Esophagus (tissue), 2 donors: ENCODE results near the gene BMERB1. TPM values are rescaled to one million over a fixed set of nuclear protein-coding genes. Genes with fewer than 3 reads are reported as not detected.
"Not testable (repeated sequence)": the region's sequence is repeated elsewhere in the genome, so short reads cannot be mapped to it uniquely, and the experiment has no call there.

ENCODE experiments used
- H3K27ac ChIP-seq, 2 donors: one replicate each; pipeline ENCODE4 v1.5.1; 2013; ENCODE audit warnings: low read depth in 2 of 2, mild to moderate bottlenecking in 2 of 2, inconsistent platforms in 1 of 2, low read length in 1 of 2, moderate library complexity in 1 of 2
- H3K27me3 ChIP-seq, 2 donors: one replicate each; pipeline ENCODE4 v1.6.1; 2013; ENCODE audit warnings: low read length in 2 of 2, control low read depth in 1 of 2, mild to moderate bottlenecking in 1 of 2; ENCODE audit not compliant: insufficient read depth in 2 of 2, control insufficient read depth in 1 of 2
- H3K36me3 ChIP-seq, 2 donors: one replicate each; pipeline ENCODE4 v1.6.1; 2013; ENCODE audit warnings: low read length in 1 of 2; ENCODE audit not compliant: control insufficient read depth in 2 of 2, insufficient read depth in 2 of 2
- H3K4me1 ChIP-seq, 2 donors: one replicate each; pipeline ENCODE4 v1.6.1; 2013; ENCODE audit warnings: low read length in 1 of 2; ENCODE audit not compliant: control insufficient read depth in 2 of 2, insufficient read depth in 2 of 2
- H3K4me3 ChIP-seq, 2 donors: one replicate each; pipeline ENCODE4 v1.5.1; 2013; ENCODE audit warnings: low read length in 2 of 2, mild to moderate bottlenecking in 2 of 2, low read depth in 1 of 2, moderate library complexity in 1 of 2
- H3K9me3 ChIP-seq, 2 donors: one replicate each; pipeline ENCODE4 v1.6.1; 2013; ENCODE audit warnings: mild to moderate bottlenecking in 2 of 2, low read depth in 1 of 2, low read length in 1 of 2, moderate library complexity in 1 of 2; ENCODE audit not compliant: control insufficient read depth in 2 of 2, insufficient read depth in 1 of 2
- WGBS, 2 donors: extraction: QIAGEN DNeasy Blood & Tissue Kit; methylation state at CpG; one replicate each; pipeline ENCODE4 v1.1.7; 2013; 5-methylcytosine and 5-hydroxymethylcytosine counted together
- polyA plus RNA-seq, 2 donors: library from polyadenylated mRNA; stranded (reverse); fragments of 200-250 nt; gene quantifications; one replicate each; pipeline ENCODE4 v1.2.3, GENCODE V29; 2013
- donor health status: healthy with polysubstance abuse.
- donor health status: Bipolar disorder and iron deficiency.

BMERB1 gene
- polyA plus RNA-seq, 2 donors = 2.4 to 9.5 TPM

- not testable (repeated sequence) for H3K36me3 ChIP-seq, H3K4me1 ChIP-seq, H3K9me3 ChIP-seq, H3K27ac ChIP-seq, H3K27me3 ChIP-seq, H3K4me3 ChIP-seq
- whole genome bisulfite sequencing, 2 donors = 75 to 81% methylated on average over 4 of the region's 4 CpGs
Measured at GRCh38 chr16:15476971-15477370, 42.6 kb downstream of the BMERB1 start.

GRCh38 chr16:15477802-15478201, 43.4 kb downstream of the BMERB1 start:
- Histone ChIP-seq H3K4me3 (no peak overlapping the region), H3K27me3 (no peaks in the 10 kb centered on the region), H3K9me3 (peaks cover 0 to 4% of the 10 kb centered on the region in 2 donors), H3K36me3 (no peaks in the 10 kb centered on the region), H3K27ac (no peak overlapping the region), H3K4me1 (no peaks in the 10 kb centered on the region)
- WGBS, 2 donors = 70 to 79% methylated on average over 2 of the region's 2 CpGs

GRCh38 chr16:15482068-15482747, 47.8 kb downstream of the BMERB1 start:
- no peaks in the 10 kb centered on the region for H3K9me3 ChIP-seq
- H3K36me3 ChIP-seq = no peaks in the 10 kb centered on the region
- H3K4me3 ChIP-seq = no peak overlapping the region
- peak overlapping the region in 1 of 2 donors; percentile 41 for H3K27ac ChIP-seq
- H3K4me1 ChIP-seq = no peaks in the 10 kb centered on the region
- 31 to 34% methylated on average over 3 of the region's 3 CpGs for WGBS, 2 donors
- no peaks in the 10 kb centered on the region for H3K27me3 ChIP-seq

GRCh38 chr16:15482748-15483298, 48.4 kb downstream of the BMERB1 start:
- Histone ChIP-seq H3K36me3 (no peaks in the 10 kb centered on the region), H3K4me1 (no peaks in the 10 kb centered on the region), H3K9me3 (no peaks in the 10 kb centered on the region), H3K27me3 (no peaks in the 10 kb centered on the region), H3K4me3 (no peak overlapping the region), H3K27ac (no peak overlapping the region)
- 96 to 97% methylated on average over 7 of the region's 7 CpGs for WGBS, 2 donors

- H3K27ac ChIP-seq = no peak overlapping the region
- no peaks in the 10 kb centered on the region for H3K36me3 ChIP-seq
- no peaks in the 10 kb centered on the region for H3K9me3 ChIP-seq
- H3K4me1 ChIP-seq = no peaks in the 10 kb centered on the region
- 87 to 91% methylated on average over 2 of the region's 2 CpGs for WGBS, 2 donors
- no peak overlapping the region for H3K4me3 ChIP-seq
- no peaks in the 10 kb centered on the region for H3K27me3 ChIP-seq
Measured at GRCh38 chr16:15483857-15484256, 49.5 kb downstream of the BMERB1 start.

- Histone ChIP-seq H3K27ac (no peak overlapping the region), H3K9me3 (no peaks in the 10 kb centered on the region), H3K4me1 (no peaks in the 10 kb centered on the region), H3K4me3 (no peak overlapping the region), H3K27me3 (no peaks in the 10 kb centered on the region), H3K36me3 (no peaks in the 10 kb centered on the region)
- 73 to 77% methylated on average over 5 of the region's 5 CpGs for WGBS, 2 donors
Measured at GRCh38 chr16:15484662-15485061, 50.3 kb downstream of the BMERB1 start.

GRCh38 chr16:15485175-15485574, 50.8 kb downstream of the BMERB1 start:
- Histone ChIP-seq H3K36me3 (no peaks in the 10 kb centered on the region), H3K27ac (no peak overlapping the region), H3K4me3 (no peak overlapping the region), H3K9me3 (no peaks in the 10 kb centered on the region), H3K27me3 (no peaks in the 10 kb centered on the region), H3K4me1 (no peaks in the 10 kb centered on the region)
- WGBS, 2 donors = 97 to 98% methylated on average over 5 of the region's 5 CpGs

- Histone ChIP-seq H3K9me3 (no peaks in the 10 kb centered on the region), H3K27ac (no peak overlapping the region)
- WGBS, 2 donors = 85 to 89% methylated on average over 1 of the region's 1 CpG
Measured at GRCh38 chr16:15486661-15487060, 52.3 kb downstream of the BMERB1 start.

GRCh38 chr16:15487336-15488284, 53.2 kb downstream of the BMERB1 start:
- 87 to 90% methylated on average over 12 of the region's 12 CpGs for WGBS, 2 donors
- Histone ChIP-seq H3K27me3 (no peaks in the 10 kb centered on the region), H3K4me3 (no peak overlapping the region), H3K36me3 (no peaks in the 10 kb centered on the region), H3K4me1 (no peaks in the 10 kb centered on the region), H3K27ac (no peak overlapping the region), H3K9me3 (no peaks in the 10 kb centered on the region)

More at GRCh38 chr16:15486661-15487060, 52.3 kb downstream of the BMERB1 start:
- H3K4me3 ChIP-seq = no peak overlapping the region
- H3K27me3 ChIP-seq = no peaks in the 10 kb centered on the region
- no peaks in the 10 kb centered on the region for H3K4me1 ChIP-seq
- no peaks in the 10 kb centered on the region for H3K36me3 ChIP-seq
